HG02970 (cell line): ENCODE data around the gene ZNF169.
"Not testable (repeated sequence)": the region's sequence is repeated elsewhere in the genome, so short reads cannot be mapped to it uniquely, and the experiment has no call there.

Source experiments
- ATAC-seq: cut with Tn5 transposase; IDR thresholded peaks from one replicate; pipeline ENCODE4 v1.9.1; 2021; ENCODE audit warnings: mild to moderate bottlenecking, moderate library complexity, moderate number of reproducible peaks; ENCODE audit not compliant: unreplicated experiment, low FRiP score

The ZNF169 gene

DNA sequence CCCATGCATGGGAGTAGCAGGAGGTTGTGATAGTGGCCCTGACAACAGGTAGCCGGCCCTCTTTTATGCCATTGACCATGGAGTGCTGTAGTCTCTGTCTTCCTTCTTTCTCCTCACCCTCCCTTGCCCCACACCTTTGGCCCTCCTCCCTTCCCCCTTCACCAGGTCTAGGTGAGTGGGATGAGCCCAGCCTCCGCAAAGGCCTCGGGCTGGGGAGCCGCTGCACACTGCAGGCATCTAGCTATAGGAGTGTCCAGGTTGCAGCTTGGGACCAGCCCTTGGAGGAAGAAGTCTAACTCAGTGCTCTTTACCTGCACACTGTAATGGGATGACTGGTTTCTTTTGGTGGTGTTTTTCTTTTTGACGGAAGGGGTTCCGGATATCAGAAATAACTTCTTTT is 81.7 kb downstream of the ZNF169 start:
- ATAC-seq = not testable (repeated sequence)

DNA sequence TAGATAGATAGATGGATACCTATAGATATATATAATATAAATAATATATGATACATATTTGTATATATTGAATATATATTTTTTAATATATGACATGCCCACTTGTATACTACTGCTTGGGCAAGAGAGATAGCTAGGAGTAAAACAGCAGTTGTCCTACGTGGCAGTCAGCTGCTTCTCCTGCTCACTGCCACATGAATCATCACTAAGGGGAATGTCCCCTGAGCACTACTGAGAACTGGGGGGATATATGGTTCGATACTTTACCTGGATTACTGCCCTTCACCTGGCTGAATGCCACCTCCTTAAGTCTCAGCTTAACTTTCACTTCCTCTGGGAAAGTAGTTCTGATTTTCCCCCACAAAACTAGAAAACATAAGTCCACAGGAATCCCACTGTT is 82.6 kb downstream of the ZNF169 start:
- not testable (repeated sequence) for ATAC-seq

GRCh38 chr9:94347451-94347850 is 88.4 kb downstream of the ZNF169 start:
- ATAC-seq = not testable (repeated sequence)

DNA sequence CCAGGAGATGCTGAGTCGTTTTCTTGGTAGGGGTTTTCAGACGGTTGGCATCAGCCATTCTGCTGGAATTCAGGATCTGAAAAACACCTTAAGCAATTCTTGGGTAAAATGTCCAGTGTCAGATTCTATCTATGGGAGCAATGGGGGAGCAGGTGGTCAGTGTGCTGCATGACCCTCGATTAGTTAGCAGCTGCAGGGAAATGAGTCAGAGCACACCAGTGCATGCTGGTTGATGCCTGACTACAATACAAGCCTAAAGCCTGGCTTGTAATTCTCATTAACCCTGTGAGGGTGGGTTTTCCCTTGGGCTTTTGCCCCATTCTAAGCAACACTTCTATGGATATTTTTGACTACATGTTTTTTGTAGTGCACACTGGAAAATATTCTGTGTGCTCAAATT is 89.7 kb downstream of the ZNF169 start:
- ATAC-seq = not testable (repeated sequence)
